Mesenchymal stem cell (in vitro differentiated cells and primary cell): Measurements from ENCODE around the gene LHFPL6.
A peak's percentile ranks its signal among the peaks of the same experiment; 100 is the strongest.

Experiments
- DNase-seq: peaks from one replicate; pipeline ENCODE4 v3.0.0-alpha.2; 2013
- H2AFZ ChIP-seq: one replicate; pipeline ENCODE4 v1.6.1; 2013; ENCODE audit warnings: low read depth, mild to moderate bottlenecking, control low read depth, inconsistent platforms, low read length, moderate library complexity
- H2AK5ac ChIP-seq: 2 replicates; pipeline ENCODE4 v1.6.1; 2013; ENCODE audit warnings: low read length, moderate library complexity, mild to moderate bottlenecking, inconsistent platforms; ENCODE audit not compliant: severe bottlenecking
- H2BK120ac ChIP-seq: one replicate; pipeline ENCODE4 v1.6.1; 2013; ENCODE audit warnings: low read depth, mild to moderate bottlenecking, inconsistent platforms, low read length, moderate library complexity
- H2BK12ac ChIP-seq, 2 experiments: one replicate each; pipeline ENCODE4 v1.6.1; 2013; ENCODE audit warnings: inconsistent platforms in 2 of 2, low read length in 2 of 2, mild to moderate bottlenecking in 2 of 2, moderate library complexity in 2 of 2, control low read depth in 1 of 2
- H2BK15ac ChIP-seq: one replicate; pipeline ENCODE4 v1.6.1; 2013; ENCODE audit warnings: mild to moderate bottlenecking, low read depth, inconsistent platforms; ENCODE audit not compliant: poor library complexity, severe bottlenecking
- H2BK5ac ChIP-seq: 2 replicates; pipeline ENCODE4 v1.6.1; 2013; ENCODE audit warnings: low read depth, mild to moderate bottlenecking, low read length, control low read depth, inconsistent platforms; ENCODE audit not compliant: poor library complexity, severe bottlenecking
- H3K14ac ChIP-seq, 2 experiments: one replicate each; pipeline ENCODE4 v1.6.1; 2013; ENCODE audit warnings: inconsistent platforms in 2 of 2, low read length in 2 of 2, control low read depth in 1 of 2, mild to moderate bottlenecking in 1 of 2, moderate library complexity in 1 of 2
- H3K18ac ChIP-seq, 2 experiments: one replicate each; pipeline ENCODE4 v1.6.1; 2013; ENCODE audit warnings: inconsistent platforms in 2 of 2, low read length in 2 of 2, control low read depth in 1 of 2, low read depth in 1 of 2, mild to moderate bottlenecking in 1 of 2
- H3K23ac ChIP-seq, 2 experiments: one replicate each; pipeline ENCODE4 v1.6.1; 2013; ENCODE audit warnings: inconsistent platforms in 2 of 2, low read length in 2 of 2, mild to moderate bottlenecking in 2 of 2, moderate library complexity in 2 of 2, control low read depth in 1 of 2
- H3K27ac ChIP-seq: 2 replicates; pipeline ENCODE4 v1.5.1; 2013; ENCODE audit warnings: mild to moderate bottlenecking, moderate library complexity, low read length, control low read depth, inconsistent platforms; ENCODE audit not compliant: poor library complexity, severe bottlenecking
- H3K27me3 ChIP-seq, 2 experiments: 2 replicates each; pipeline versions ENCODE4 v1.6.1 to v1.7.0; 2013; ENCODE audit warnings: low read length in 2 of 2, mild to moderate bottlenecking in 2 of 2, moderate library complexity in 2 of 2, control low read depth in 1 of 2, inconsistent platforms in 1 of 2; ENCODE audit not compliant: control insufficient read depth in 1 of 2, insufficient read depth in 1 of 2
- H3K36me3 ChIP-seq, 2 experiments: 2 replicates each; pipeline versions ENCODE4 v1.6.1 to v1.7.0; 2013; ENCODE audit warnings: low read length in 2 of 2, control low read depth in 1 of 2, inconsistent platforms in 1 of 2, low read depth in 1 of 2, mild to moderate bottlenecking in 1 of 2; ENCODE audit not compliant: insufficient read depth in 2 of 2, control insufficient read depth in 1 of 2
- H3K4ac ChIP-seq, 2 experiments: one replicate each; pipeline ENCODE4 v1.6.1; 2013; ENCODE audit warnings: inconsistent platforms in 2 of 2, low read length in 2 of 2, mild to moderate bottlenecking in 2 of 2, moderate library complexity in 2 of 2, control low read depth in 1 of 2, low read depth in 1 of 2
- H3K4me1 ChIP-seq: 2 replicates; pipeline ENCODE4 v1.6.1; 2013; ENCODE audit warnings: low read depth, low read length, control low read depth; ENCODE audit not compliant: control insufficient read depth, insufficient read depth
- H3K4me2 ChIP-seq: 2 replicates; pipeline ENCODE4 v1.6.1; 2013; ENCODE audit warnings: low read length, mild to moderate bottlenecking, inconsistent platforms; ENCODE audit not compliant: poor library complexity, severe bottlenecking
- H3K4me3 ChIP-seq, 2 experiments: 2 replicates each; pipeline versions ENCODE4 v1.5.1 to v1.7.0; 2013; ENCODE audit warnings: low read length in 2 of 2, mild to moderate bottlenecking in 2 of 2, control low read depth in 1 of 2, low read depth in 1 of 2; ENCODE audit not compliant: insufficient read depth in 1 of 2
- H3K79me1 ChIP-seq: replicated peaks from 2 replicates; pipeline ENCODE4 v1.6.1; 2013; ENCODE audit warnings: mild to moderate bottlenecking, control low read depth, low read length, inconsistent platforms; ENCODE audit not compliant: poor library complexity, severe bottlenecking
- H3K9ac ChIP-seq: 2 replicates; pipeline ENCODE4 v1.7.0; 2013; ENCODE audit warnings: mild to moderate bottlenecking, low read length, moderate library complexity
- H3K9me3 ChIP-seq: 2 replicates; pipeline ENCODE4 v1.7.0; 2013; ENCODE audit warnings: mild to moderate bottlenecking, low read length; ENCODE audit not compliant: control insufficient read depth
- H4K8ac ChIP-seq: one replicate; pipeline ENCODE4 v1.6.1; 2013; ENCODE audit warnings: inconsistent platforms, mild to moderate bottlenecking, low read length, moderate library complexity
- H4K91ac ChIP-seq: one replicate; pipeline ENCODE4 v1.6.1; 2013; ENCODE audit warnings: mild to moderate bottlenecking, low read length, inconsistent platforms
- WGBS: methylation state at CpG from one replicate; pipeline ENCODE4 v1.1.7; 2013; ENCODE audit warnings: mixed read lengths; 5-methylcytosine and 5-hydroxymethylcytosine counted together

LHFPL6 gene

GRCh38 chr13:39484506-39485313, 118.3 kb downstream of the LHFPL6 start:
- Histone ChIP-seq H3K9ac (no peak overlapping the region), H2BK5ac (no peak overlapping the region), H2AFZ (no peak overlapping the region), H3K79me1 (peaks cover 10% of the 10 kb centered on the region), H3K4me3 (no peak overlapping the region), H3K14ac (no peak overlapping the region), H2BK120ac (no peak overlapping the region), H4K91ac (no peak overlapping the region), H2BK12ac (no peak overlapping the region), H3K4ac (no peak overlapping the region), H2AK5ac (no peak overlapping the region), H3K9me3 (no peaks in the 10 kb centered on the region), H3K27ac (no peak overlapping the region), H3K4me2 (no peak overlapping the region), H4K8ac (no peak overlapping the region), H3K36me3 (no peaks in the 10 kb centered on the region), H3K18ac (no peak overlapping the region), H3K27me3 (no peaks in the 10 kb centered on the region), H2BK15ac (no peak overlapping the region), H3K4me1 (no peaks in the 10 kb centered on the region), H3K23ac (no peak overlapping the region)
- WGBS = 81% methylated on average over 3 of the region's 4 CpGs
- DNase-seq = peak; percentile 56

GRCh38 chr13:39483326-39483725, 119.7 kb downstream of the LHFPL6 start:
- H3K4me2 ChIP-seq = no peak overlapping the region
- no peak overlapping the region for H4K8ac ChIP-seq
- no peak overlapping the region for H3K9ac ChIP-seq

GRCh38 chr13:39481491-39481890, 121.5 kb downstream of the LHFPL6 start:
- Histone ChIP-seq H4K8ac (no peak overlapping the region), H3K9ac (no peak overlapping the region), H3K4me1 (no peaks in the 10 kb centered on the region), H3K79me1 (peaks cover 7% of the 10 kb centered on the region), H3K18ac (no peak overlapping the region), H2AFZ (no peak overlapping the region), H2BK5ac (no peak overlapping the region), H2BK120ac (no peak overlapping the region), H3K4ac (no peak overlapping the region), H2BK12ac (no peak overlapping the region), H3K27me3 (no peaks in the 10 kb centered on the region), H3K14ac (no peak overlapping the region), H2BK15ac (no peak overlapping the region), H3K9me3 (no peaks in the 10 kb centered on the region), H3K36me3 (no peaks in the 10 kb centered on the region), H2AK5ac (no peak overlapping the region), H3K23ac (no peak overlapping the region), H3K4me2 (no peak overlapping the region), H4K91ac (no peak overlapping the region), H3K27ac (no peak overlapping the region), H3K4me3 (no peak overlapping the region)
- no peak for DNase-seq
- no CpG with 5 or more reads among the region's 3 CpGs for WGBS

More at GRCh38 chr13:39483326-39483725, 119.7 kb downstream of the LHFPL6 start:
- H3K14ac ChIP-seq = no peak overlapping the region
- no peak overlapping the region for H3K4me3 ChIP-seq
- H3K27ac ChIP-seq = no peak overlapping the region
- no peaks in the 10 kb centered on the region for H3K27me3 ChIP-seq
- DNase-seq = peak; percentile 3
- H2AK5ac ChIP-seq = no peak overlapping the region
- H4K91ac ChIP-seq = no peak overlapping the region
- H2BK5ac ChIP-seq = no peak overlapping the region
- H3K18ac ChIP-seq = no peak overlapping the region
- no peaks in the 10 kb centered on the region for H3K9me3 ChIP-seq
- H3K79me1 ChIP-seq = peaks cover 10% of the 10 kb centered on the region
- no peak overlapping the region for H3K23ac ChIP-seq
- H2BK12ac ChIP-seq = no peak overlapping the region
- H2BK120ac ChIP-seq = no peak overlapping the region
- H3K36me3 ChIP-seq = no peaks in the 10 kb centered on the region
- peak overlapping the region in 1 of 2 experiments; percentile 79 for H3K4ac ChIP-seq
- H2BK15ac ChIP-seq = no peak overlapping the region
- H3K4me1 ChIP-seq = no peaks in the 10 kb centered on the region
- H2AFZ ChIP-seq = no peak overlapping the region

- 92% methylated on average over 2 of the region's 2 CpGs for WGBS
- Histone ChIP-seq H2BK120ac (no peak overlapping the region), H2BK15ac (no peak overlapping the region), H4K8ac (no peak overlapping the region), H2AFZ (no peak overlapping the region), H3K9me3 (peaks cover 6% of the 10 kb centered on the region), H3K79me1 (peaks cover 3% of the 10 kb centered on the region), H2BK5ac (no peak overlapping the region), H3K27me3 (no peaks in the 10 kb centered on the region), H3K4me1 (no peaks in the 10 kb centered on the region), H2BK12ac (no peak overlapping the region), H3K4me3 (no peak overlapping the region), H3K23ac (no peak overlapping the region), H3K27ac (no peak overlapping the region), H3K4ac (no peak overlapping the region), H3K36me3 (no peaks in the 10 kb centered on the region), H2AK5ac (no peak overlapping the region), H3K18ac (no peak overlapping the region), H3K9ac (no peak overlapping the region), H3K4me2 (no peak overlapping the region), H3K14ac (no peak overlapping the region), H4K91ac (no peak overlapping the region)
- no peak for DNase-seq
Observed at GRCh38 chr13:39474600-39474999, 128.4 kb downstream of the LHFPL6 start.
